ENCODE results near the gene HDHD5. TPM values are rescaled to one million over a fixed set of nuclear protein-coding genes. Genes with fewer than 3 reads are reported as not detected.

HDHD5 gene
- total and polyA plus RNA-seq, 7 donors: 24.6 to 68.3 (median 33.9) TPM

DNA sequence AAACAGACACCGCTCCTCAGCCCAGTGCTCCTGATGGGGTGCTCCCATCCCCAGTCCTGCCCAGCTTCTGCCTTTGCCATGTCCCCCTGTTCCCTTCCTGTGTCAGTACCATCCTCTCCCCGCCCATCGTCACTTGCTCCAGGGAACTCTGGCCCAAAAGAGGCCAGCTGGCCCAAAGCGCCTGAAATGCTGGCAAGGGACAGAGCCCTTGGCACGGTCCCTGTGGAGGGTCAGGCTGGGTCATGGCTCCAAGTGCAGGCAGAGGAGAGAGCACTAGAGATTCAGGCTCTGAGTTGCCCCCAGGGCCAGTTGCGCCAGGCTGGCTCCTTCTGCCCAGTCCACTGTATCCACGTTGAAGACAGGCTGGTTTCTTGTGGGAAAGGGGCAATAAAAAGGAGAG, 8.4 kb upstream of the HDHD5 start:
- DNase-seq (peak; percentile 65 to 88), ATAC-seq (peak in 3 of 4 donors; percentile 30 to 57 (median 45))
- TF ChIP-seq, protein P1, sequence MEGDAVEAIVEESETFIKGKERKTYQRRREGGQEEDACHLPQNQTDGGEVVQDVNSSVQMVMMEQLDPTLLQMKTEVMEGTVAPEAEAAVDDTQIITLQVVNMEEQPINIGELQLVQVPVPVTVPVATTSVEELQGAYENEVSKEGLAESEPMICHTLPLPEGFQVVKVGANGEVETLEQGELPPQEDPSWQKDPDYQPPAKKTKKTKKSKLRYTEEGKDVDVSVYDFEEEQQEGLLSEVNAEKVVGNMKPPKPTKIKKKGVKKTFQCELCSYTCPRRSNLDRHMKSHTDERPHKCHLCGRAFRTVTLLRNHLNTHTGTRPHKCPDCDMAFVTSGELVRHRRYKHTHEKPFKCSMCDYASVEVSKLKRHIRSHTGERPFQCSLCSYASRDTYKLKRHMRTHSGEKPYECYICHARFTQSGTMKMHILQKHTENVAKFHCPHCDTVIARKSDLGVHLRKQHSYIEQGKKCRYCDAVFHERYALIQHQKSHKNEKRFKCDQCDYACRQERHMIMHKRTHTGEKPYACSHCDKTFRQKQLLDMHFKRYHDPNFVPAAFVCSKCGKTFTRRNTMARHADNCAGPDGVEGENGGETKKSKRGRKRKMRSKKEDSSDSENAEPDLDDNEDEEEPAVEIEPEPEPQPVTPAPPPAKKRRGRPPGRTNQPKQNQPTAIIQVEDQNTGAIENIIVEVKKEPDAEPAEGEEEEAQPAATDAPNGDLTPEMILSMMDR (IDR thresholded peaks at IDR 0.05): no peak
- no peak overlapping the region for H3K27ac ChIP-seq
- intact Hi-C loops (cut with DNase I): loop anchor here (5.0 kb wide), 2 partner anchors 50 to 90 kb away; no protein-coding TSS in a partner anchor
- WGBS, 3 donors: 7 to 22% (median 13%) methylated on average over 6 to 7 of the region's 7 CpGs
- H3K4me1 ChIP-seq: peaks cover 13% of the 10 kb centered on the region
- H3K27me3 ChIP-seq (ENCODE audit: insufficient read depth in 3 of 3, low read length in 2 of 3): no peaks in the 10 kb centered on the region
- no peaks in the 10 kb centered on the region for H3K36me3 ChIP-seq (ENCODE audit: insufficient read depth in 1 of 2, low read depth in 1 of 2)
- peak overlapping the region; percentile 22 for H3K4me3 ChIP-seq
- no peaks in the 10 kb centered on the region for H3K9me3 ChIP-seq

DNA sequence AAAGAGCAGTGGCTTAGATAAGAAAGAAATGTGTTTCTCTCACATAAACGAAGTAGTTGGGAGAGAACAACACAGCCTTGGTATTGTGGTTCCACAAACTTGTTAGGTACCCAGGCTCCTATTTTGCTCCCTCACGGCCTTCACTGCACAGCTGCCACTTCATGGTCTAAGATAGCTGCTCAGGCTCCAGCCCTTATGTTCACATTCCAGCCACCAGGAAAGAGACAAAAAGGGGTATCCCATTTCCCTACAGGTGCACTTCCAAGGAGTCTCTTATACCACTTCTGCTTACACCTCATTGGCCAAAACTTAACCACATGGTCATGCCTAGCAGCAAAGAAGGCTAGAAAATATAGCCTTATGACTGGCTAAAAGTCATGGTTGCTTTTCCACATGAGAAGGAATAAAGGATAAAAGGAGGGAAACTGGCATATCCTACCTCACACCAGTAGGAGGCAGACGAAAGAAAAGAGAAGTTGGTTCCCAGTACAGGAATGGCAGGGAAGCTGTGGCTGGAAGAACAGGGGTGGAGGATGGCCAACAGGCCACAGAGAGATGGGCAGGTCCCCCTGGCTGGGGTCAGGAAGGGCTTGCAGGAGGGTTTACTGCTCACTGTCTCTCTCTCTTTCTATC, 5.4 kb upstream of the HDHD5 start:
- Histone ChIP-seq H3K27ac (no peak overlapping the region), H3K4me1 (peaks cover 12% of the 10 kb centered on the region), H3K4me3 (no peak overlapping the region), H3K9me3 (no peaks in the 10 kb centered on the region), H3K27me3 (ENCODE audit: insufficient read depth in 3 of 3, low read length in 2 of 3) (no peaks in the 10 kb centered on the region), H3K36me3 (ENCODE audit: insufficient read depth in 1 of 2, low read depth in 1 of 2) (no peaks in the 10 kb centered on the region)
- intact Hi-C loops (cut with DNase I): loop anchor here (5.0 kb wide), 2 partner anchors 47 to 87 kb away; no protein-coding TSS in a partner anchor
- WGBS, 3 donors: 88 to 93% (median 88%) methylated on average over 3 of the region's 3 CpGs
- ATAC-seq (no peak), DNase-seq (no peak)
- TF ChIP-seq, protein P1 (IDR thresholded peaks at IDR 0.05): no peak

DNA sequence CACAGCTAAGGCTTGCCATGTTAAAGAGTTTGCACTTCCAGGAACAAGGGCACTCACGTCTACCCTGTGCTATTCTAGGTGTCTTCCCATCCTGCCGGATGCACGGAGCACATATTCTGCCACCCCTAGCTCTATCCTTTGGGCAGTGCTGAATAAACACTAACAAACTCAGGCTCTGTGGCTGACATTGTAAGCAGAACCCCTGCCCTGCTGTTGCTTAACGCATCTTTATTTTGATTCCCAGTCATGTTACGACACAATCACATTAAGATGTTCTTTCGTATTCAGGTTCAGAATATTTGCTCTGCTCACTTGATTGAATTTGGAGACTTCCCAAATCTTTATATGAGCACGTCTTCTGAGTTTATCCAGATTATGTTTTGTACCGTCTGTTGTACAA, 3.7 kb upstream of the HDHD5 start:
- Histone ChIP-seq H3K4me1 (peaks cover 20% of the 10 kb centered on the region), H3K27ac (no peak overlapping the region), H3K9me3 (no peaks in the 10 kb centered on the region), H3K4me3 (no peak overlapping the region), H3K36me3 (ENCODE audit: insufficient read depth in 1 of 2, low read depth in 1 of 2) (no peaks in the 10 kb centered on the region), H3K27me3 (ENCODE audit: insufficient read depth in 3 of 3, low read length in 2 of 3) (no peaks in the 10 kb centered on the region)
- TF ChIP-seq, protein P1 (IDR thresholded peaks at IDR 0.05): no peak
- ATAC-seq (no peak), DNase-seq (no peak)
- 71 to 93% (median 74%) methylated on average over 8 of the region's 8 CpGs for WGBS, 3 donors
- intact Hi-C loops (cut with DNase I): no loop called here

DNA sequence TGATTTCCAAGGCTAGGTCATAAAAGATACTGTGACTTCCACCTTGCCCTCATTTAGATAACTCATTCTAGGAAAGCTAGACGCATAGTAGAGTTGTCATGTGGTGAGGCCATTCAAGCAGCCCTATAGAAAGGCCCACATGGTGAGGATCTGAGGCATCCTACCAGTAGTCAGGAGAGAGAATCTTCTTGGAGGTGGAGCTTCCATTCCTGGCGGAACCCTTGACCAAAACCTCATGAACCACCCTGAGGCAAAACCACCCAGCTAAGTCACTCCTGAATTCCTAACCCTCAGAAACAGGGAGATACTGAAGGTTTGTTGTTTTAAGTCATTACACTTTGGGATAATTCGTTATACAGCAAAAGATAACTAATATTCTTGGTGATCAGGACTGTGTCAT, 2.9 kb upstream of the HDHD5 start:
- Histone ChIP-seq H3K4me1 (peaks cover 20% of the 10 kb centered on the region), H3K36me3 (ENCODE audit: insufficient read depth in 1 of 2, low read depth in 1 of 2) (no peaks in the 10 kb centered on the region), H3K9me3 (no peaks in the 10 kb centered on the region), H3K27me3 (ENCODE audit: insufficient read depth in 3 of 3, low read length in 2 of 3) (no peaks in the 10 kb centered on the region), H3K27ac (no peak overlapping the region), H3K4me3 (no peak overlapping the region)
- intact Hi-C loops (cut with DNase I): no loop called here
- TF ChIP-seq, protein P1 (IDR thresholded peaks at IDR 0.05): no peak
- 92 to 97% (median 93%) methylated on average over 3 of the region's 3 CpGs for WGBS, 3 donors
- ATAC-seq (no peak), DNase-seq (no peak)
